GM12873 (cell line): ENCODE measurements around the gene C15orf62.

Source experiments
- CTCF ChIP-seq: IDR thresholded peaks from 2 replicates; pipeline ENCODE4 v1.5.1; 2012; ENCODE audit warnings: low read depth, mild to moderate bottlenecking, moderate library complexity, low read length, control low read depth; ENCODE audit not compliant: insufficient read depth; ENCODE audit errors: missing control alignments

C15orf62 gene

GRCh38 chr15:40747685-40748631 is 21.8 kb upstream of the C15orf62 start:
- TF ChIP-seq CTCF, result no peak

GRCh38 chr15:40749151-40749630 is 20.6 kb upstream of the C15orf62 start:
- TF ChIP-seq CTCF, result no peak

GRCh38 chr15:40750885-40751284 is 18.9 kb upstream of the C15orf62 start:
- TF ChIP-seq CTCF, result no peak

- no peak for TF ChIP-seq CTCF
Observed at GRCh38 chr15:40751745-40752144, 18.0 kb upstream of the C15orf62 start.

GRCh38 chr15:40754574-40754882 is 15.3 kb upstream of the C15orf62 start:
- TF ChIP-seq CTCF, result no peak

GRCh38 chr15:40754883-40755811 is 14.6 kb upstream of the C15orf62 start, which contains the start of gene RMDN3:
Gene RMDN3 (minus strand): TSS chr15:40755254. CDS start chr15:40754783, 471 bp downstream.
- TF ChIP-seq CTCF, result no peak

GRCh38 chr15:40755812-40756208 is 14.0 kb upstream of the C15orf62 start:
- TF ChIP-seq CTCF, result no peak
